HG03045 (cell line): Measurements from ENCODE around the gene EPS8L2.
"Not testable (repeated sequence)": the region's sequence is repeated elsewhere in the genome, so short reads cannot be mapped to it uniquely, and the experiment has no call there.

ENCODE experiments used
- ATAC-seq: cut with Tn5 transposase; IDR thresholded peaks from one replicate; pipeline ENCODE4 v1.9.1; 2021; ENCODE audit warnings: mild to moderate bottlenecking, moderate library complexity; ENCODE audit not compliant: unreplicated experiment

The EPS8L2 gene

DNA sequence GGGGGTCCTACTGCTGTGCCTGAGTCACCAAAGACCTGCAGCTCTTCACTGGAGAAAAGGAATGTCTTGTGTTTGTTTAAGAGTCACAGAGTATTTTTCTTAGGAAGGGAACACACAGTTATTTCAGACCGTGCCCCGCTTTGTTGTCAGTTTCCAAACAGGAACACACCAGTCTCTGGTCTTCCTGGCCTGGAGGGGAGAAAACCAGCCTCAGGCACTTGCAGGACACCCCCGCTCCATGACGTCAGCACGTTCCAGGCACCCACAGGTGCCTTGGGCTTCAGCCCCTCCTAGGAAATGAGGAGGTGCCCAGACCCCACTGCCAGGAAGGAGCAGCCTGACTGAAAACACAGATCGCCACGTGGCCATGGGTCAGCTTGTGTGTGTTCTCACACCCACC, 16.4 kb upstream of the EPS8L2 start:
- ATAC-seq, result no peak

DNA sequence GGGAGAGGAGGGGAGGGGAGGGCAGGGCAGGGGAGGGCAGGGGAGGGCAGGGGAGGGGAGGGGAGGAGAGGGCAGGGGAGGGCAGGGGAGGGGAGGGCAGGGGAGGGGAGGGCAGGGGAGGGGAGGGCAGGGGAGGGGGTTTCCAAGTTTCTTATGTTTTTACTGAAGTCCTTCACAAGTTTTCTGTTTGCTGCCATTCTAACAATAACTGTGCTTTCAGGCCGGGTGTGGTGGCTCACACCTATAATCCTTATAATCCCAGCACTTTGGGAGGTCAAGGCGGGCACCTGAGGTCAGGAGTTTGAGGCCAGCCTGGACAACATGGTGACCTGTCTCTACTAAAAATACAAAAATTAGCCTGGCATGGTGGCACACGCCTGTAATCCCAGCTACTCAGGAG, 15.8 kb upstream of the EPS8L2 start:
- ATAC-seq, result not testable (repeated sequence)

DNA sequence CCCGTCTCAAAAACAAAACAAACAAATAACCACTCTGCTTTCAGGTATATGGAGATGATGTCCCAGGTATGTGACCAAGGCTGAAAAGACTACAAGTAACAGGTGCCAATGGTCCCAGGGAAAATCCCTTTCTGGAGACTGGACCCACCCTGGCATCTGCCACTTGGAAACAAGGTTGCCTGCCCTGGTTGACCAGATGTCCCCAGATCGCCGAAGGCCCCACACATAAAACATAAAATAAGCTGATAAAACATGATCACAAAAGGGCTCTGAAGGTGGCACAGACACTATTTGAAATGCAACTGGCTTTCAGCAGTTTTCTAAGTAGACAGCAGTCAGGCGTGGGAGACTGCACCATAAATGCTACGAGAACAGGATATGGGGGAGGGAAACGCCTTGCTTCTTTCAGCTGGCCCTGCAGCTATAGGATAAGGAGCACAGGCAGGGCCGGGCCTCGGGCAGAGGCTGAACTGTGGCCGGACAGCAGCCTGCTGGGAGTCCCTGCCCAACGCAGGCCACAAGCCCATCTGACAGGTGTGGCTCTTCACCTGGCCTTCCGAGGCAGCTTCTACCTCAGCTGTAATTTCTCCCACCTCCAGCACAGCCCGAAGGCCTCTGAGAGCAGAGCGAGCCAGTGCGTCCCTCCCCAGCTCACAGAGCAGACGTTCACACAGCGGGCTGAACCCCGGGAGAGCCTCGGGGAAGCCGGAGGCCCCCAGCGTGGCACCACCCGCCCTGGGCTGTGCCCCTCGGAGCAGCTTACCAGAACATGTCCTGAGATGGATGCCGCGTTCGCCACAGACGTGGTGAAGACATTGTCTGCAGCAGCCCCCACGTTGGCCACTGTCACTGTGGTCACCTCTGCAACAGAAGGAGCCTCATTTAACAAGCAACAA, 15.0 kb upstream of the EPS8L2 start:
- ATAC-seq, result no peak

DNA sequence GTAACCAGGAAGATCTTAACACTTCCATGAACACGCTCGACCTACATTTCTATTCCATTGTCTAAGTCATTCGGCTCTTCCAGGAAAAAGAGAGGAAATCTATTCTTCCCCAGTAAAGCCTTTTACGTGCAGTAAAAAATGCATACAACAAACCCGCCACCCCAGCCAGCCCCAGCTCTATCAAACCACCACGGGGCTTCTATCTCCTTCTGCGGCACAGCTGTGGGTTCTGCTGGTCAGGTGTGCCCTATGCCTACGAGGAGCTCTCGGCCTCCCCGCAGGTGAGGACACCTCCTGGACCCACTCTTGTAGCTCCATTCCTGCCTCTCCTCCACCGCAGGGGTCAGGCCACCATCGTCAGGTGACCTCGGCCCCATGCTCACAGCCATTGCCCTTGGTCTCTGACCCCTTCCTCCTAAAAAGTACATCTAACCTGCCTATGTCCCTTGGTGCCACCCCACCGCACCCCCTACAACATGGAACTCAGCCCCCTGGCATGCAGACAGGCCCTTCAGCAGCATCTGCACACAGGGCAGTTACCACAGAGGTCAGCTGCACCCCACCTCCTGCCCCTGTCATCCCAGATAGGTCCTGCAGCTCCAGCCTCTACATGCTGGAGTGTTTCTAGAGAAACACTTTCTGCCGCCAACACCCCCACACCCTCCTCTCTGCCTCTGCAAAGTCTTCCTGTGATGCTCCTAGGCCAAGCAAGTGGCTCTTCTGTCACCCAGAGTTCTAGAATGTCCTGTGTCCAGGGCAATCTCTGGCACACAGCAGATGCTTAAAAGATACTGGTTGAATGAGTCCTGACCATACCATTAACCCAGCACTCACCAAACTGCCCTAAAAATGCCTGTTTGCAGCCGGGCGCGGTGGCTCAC, 14.1 kb upstream of the EPS8L2 start:
- no peak for ATAC-seq

DNA sequence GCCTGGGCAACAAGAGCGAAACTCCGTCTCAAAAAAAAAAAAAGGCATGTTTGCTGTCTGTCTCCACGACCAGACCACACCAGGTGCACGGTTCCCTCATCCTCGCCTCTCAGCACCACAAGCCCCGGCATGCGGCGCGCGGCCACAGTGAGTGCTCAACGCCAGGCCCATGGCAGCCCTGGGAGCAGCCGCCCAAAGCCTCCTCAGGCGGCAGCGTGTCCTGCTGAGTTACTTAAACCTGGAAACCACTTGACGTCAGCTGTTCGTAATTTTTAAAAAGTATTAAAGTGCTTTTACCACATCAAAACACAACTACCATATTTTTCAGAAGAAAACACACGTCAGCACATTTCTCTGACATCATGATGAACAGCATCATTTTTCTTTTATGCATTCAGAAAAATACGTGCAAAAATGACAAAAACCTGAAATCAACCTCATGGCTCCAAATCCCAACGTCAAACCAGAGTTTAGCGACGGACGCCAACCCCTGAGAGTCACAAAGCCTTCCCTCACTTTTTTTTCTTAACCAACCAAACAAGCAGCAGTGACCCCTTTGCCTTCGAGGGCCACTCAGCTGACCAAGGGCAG, 13.1 kb upstream of the EPS8L2 start:
- ATAC-seq, result no peak

GRCh38 chr11:693415-693831, 12.6 kb upstream of the EPS8L2 start:
- ATAC-seq, result no peak

DNA sequence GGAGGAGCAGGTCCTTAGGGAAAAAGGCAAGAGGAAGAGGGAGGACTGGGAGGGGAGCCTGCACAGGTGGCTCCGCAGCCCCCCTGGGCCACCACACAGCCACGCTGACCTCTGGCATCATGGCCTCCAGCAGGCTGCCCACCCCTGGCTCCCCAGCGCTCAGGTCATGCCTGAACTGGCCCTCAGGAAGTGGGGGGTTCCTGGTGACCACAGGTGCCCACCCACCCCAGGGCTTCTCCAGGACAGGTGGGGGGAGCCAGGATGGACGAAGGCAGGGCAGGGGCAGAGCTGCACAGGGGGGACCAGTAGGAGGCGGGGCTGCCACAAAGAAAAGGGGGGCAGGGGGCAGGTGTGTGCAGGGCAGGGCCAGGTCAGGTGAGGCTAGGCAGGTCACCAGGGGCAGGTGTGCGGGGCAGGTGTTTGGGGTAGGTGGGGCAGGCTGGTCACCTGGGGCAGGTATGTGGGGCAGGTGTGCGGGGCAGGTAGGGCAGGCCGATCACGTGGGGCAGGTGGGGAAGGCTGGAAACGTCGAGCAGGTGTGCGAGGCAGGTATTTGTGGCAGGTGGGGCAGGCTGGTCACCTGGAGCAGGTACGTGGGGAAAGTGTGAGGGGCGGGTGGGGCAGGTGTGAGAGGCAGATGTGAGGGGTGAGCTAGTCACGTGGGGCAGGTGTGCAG, 12.0 kb upstream of the EPS8L2 start:
- ATAC-seq, result no peak

DNA sequence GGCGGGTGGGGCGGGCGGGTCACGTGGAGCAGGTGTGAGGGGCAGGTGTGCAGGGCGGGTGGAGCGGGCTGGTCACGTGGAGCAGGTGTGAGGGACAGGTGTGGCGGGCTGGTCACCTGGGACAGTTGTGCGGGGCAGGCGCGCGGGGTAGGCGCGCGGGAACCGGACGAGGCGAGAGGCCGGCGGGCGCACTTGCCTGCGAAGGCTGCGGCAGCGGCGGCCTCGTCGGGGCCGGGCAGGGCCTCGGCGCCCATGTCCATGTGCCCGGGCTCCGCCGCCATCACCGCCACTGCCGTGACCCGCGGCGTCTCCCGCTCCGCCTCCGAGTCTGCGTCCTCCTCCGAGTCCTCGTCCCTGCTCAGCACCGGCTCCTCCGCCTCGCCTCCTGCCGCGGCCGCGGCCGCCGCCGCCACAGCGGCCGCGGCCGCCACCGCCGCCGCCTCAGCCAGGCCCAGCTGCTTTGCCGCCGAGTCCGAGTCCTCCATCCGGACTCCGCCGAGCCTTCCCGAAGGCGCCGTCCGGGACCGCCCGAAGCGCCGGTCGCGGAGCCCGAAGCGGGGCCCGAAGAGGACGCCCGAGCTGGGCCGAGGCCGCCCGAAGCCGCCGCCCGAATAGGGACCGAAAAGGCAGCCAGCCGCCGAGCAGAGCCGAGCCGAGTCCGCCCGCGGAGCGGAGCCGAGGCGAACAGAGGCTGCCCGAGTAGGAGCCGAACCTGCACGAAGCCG, 11.3 kb upstream of the EPS8L2 start, which contains the start of gene DEAF1:
Gene DEAF1 (minus strand): TSS at position 660 of the 725 bp plus-strand sequence. CDS start 175 bp downstream, at position 485.
- ATAC-seq, result peak; percentile 80

- ATAC-seq, result no peak
Measured at GRCh38 chr11:695288-695537, 10.8 kb upstream of the EPS8L2 start.

GRCh38 chr11:695538-696248, 10.3 kb upstream of the EPS8L2 start, which contains the start of gene TMEM80:
Gene TMEM80, plus strand, starts transcription at chr11:695816. Its CDS starts 12 bp downstream, at chr11:695828.
- ATAC-seq, result peak; percentile 74

- ATAC-seq, result no peak
Measured at GRCh38 chr11:696955-697491, 9.0 kb upstream of the EPS8L2 start.

- ATAC-seq, result no peak
Measured at GRCh38 chr11:697811-698311, 8.2 kb upstream of the EPS8L2 start.

GRCh38 chr11:698493-699115, 7.4 kb upstream of the EPS8L2 start:
- no peak for ATAC-seq

- no peak for ATAC-seq
Measured at GRCh38 chr11:699116-699508, 6.9 kb upstream of the EPS8L2 start.

GRCh38 chr11:699753-700152, 6.3 kb upstream of the EPS8L2 start:
- no peak for ATAC-seq

GRCh38 chr11:701741-702461, 4.1 kb upstream of the EPS8L2 start:
- ATAC-seq, result no peak

DNA sequence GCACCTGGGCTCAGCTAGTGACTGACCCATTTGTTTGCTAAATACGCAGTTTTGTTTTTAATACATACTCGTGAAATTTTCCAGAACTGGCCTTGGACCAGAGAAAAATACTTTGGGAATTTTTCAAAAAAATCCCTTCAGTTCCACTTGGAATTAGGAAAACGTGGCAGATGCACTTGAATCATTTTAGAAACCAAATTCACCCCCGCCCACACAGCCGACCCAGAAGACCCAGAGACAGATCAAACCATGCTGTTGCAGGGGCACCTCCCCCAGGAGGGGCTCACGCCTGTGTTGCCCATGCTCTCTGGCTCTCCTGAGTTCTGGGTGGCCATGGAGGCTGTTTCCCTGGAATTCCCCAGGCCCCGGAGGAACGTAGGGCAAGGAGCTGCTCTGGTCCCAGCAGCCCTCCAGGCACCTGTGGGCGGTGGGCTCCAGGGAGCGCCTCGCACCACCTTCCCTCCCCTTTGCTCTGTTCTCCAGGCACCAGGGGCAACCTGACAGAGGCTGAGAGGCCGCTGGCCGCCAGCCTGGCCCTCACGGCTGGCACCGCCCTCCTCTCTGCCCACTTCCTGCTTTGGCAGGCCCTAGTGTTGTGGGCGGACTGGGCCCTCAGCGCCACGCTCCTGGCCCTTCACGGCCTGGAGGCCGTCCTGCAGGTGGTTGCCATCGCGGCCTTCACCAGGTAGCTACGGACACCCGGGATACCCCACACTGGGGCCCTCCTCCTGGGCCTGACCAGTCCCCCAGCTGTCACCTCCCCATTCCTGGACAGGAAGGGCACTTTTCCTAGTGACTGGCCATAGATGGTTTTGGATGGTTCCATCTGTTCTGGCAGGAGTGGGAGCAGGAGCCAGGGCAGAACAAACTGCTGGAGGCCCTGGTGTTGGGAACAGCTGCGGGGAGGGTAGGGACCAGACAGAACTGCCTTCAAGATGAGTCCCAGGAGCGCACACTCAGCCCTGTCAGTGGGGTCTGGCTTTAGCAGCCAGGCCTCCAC, 3.3 kb upstream of the EPS8L2 start:
- no peak for ATAC-seq
